KBM-7 (cell line): ENCODE data around the gene CARD8.

ENCODE experiments used
- DNase-seq: peaks from one replicate; pipeline ENCODE4 v3.0.0-alpha.2; 2015
- in situ Hi-C: fragments of 300-500 bp; cut with MboI; formaldehyde crosslinking; loops from 2 replicates; pipeline ENCODE4 v1.14.3; 2020; ENCODE audit warnings: low sequenced_read_pairs, low pct_unique_long_range_greater_than_20kb, mixed read lengths

Gene CARD8

DNA sequence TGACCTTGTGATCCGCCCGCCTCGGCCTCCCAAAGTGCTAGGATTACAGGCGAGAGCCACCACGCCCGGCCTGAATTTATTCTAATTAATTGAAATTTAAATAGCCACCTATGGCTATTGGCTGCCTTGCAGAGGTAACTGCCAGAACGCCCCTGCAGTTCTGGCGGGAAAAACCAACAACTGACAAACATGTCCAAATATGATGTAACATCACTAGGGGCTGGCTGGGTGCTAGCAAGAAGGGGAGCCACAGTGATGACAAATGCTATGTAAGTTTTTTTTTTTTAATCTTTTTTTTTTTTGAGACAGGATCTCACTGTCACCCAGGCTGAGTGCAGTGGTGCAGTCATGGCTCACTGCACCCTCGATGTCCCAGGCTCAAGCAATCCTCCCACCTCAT is 72.4 kb downstream of the CARD8 start:
- DNase-seq = no peak
- in situ Hi-C loops = no loop called here

DNA sequence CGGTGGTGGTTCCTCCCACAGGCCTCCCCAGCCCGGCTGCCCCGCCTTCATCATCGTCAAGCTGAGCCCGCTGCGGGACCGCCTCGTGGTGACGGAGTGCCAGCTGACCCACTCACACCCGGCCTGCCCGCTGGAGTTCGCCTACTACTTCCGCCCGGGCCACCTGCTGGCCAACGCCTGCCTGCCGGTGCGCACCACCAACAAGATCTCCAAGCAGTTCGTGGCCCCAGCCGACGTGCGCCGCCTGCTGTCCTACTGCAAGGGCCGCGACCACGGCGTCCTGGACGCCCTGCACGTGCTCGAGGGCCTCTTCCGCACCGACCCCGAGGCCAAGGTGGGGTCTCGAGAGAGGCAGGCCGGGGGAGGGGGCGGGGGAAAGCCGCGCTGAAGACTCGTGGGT is 73.3 kb downstream of the CARD8 start:
- DNase-seq = no peak
- in situ Hi-C loops = no loop called here

- in situ Hi-C loops = no loop called here
Measured at GRCh38 chr19:48181505-48181904, 74.2 kb downstream of the CARD8 start.

DNA sequence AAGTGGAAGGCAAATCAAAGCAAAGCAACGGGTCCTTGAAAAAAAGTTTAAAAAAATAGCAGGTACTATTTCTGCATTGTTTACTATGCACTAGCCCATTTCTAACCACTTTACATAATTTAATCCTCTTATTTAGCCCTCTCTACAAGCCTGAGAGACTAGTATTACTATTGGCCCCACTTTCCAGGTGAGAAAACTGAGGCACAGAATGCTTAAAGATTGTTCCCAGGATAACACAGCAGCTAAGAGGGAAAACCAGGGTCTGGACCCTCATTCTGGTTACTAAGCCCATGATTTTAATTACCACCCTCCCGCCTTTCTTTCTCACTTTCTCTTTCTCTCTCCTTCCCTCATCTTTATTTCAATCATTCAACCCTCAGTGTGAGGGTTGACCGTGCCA is 79.5 kb downstream of the CARD8 start:
- in situ Hi-C loops = no loop called here
- DNase-seq = no peak

More at GRCh38 chr19:48181505-48181904, 74.2 kb downstream of the CARD8 start:
- DNase-seq = no peak

GRCh38 chr19:48175578-48175977 is 80.1 kb downstream of the CARD8 start:
- in situ Hi-C loops = no loop called here
- DNase-seq = no peak

GRCh38 chr19:48174445-48175030 is 81.2 kb downstream of the CARD8 start:
- DNase-seq = no peak
- in situ Hi-C loops = no loop called here

DNA sequence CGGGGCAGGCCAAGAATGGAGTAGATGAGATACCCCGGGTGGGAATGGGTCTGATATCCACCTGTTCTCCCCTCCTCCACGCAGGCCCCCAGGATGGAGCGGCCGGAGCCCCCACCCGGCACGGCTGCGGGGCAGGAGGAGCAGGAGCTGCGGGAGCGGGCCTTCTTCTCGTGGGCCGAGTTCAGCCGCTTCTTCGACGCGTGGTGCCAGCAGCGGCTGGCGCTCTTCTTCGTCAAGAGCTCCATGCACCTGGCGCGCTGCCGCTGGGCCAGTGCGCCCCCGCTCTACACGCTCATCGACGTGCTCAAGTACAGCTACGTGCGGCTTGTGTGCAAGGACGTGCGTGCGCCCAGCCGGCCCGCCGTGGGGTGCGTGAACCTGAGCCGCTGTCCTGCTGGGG is 84.0 kb downstream of the CARD8 start:
- in situ Hi-C loops = no loop called here

DNA sequence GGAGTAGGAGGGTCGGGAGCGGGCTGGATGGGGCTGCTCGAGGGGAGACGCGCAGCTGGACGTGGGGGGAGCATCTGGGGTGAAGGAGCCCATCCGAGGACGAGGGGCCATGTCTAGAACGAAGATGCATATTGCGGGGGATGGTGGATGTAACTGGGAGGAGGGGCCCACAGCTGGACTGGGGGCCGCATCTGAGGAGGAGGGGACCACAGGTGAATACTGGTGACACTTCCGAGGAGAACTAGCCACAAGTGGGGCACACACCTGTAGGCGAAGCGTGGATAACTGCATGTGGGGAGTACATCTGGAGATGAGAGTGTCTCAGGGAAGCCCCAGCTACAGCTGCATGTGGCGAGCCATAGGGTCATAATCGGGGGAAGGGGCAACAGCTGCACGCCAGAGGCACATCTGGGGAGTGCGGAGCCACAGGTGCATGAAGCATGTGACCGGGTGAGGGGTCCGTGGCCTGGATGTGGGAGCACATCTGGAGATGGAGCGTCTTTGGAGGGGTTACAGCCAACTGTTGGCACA is 84.8 kb downstream of the CARD8 start:
- in situ Hi-C loops = no loop called here
- peak; percentile 22 for DNase-seq

More for the DNA sequence above, 84.0 kb downstream of the CARD8 start:
- DNase-seq = no peak

DNA sequence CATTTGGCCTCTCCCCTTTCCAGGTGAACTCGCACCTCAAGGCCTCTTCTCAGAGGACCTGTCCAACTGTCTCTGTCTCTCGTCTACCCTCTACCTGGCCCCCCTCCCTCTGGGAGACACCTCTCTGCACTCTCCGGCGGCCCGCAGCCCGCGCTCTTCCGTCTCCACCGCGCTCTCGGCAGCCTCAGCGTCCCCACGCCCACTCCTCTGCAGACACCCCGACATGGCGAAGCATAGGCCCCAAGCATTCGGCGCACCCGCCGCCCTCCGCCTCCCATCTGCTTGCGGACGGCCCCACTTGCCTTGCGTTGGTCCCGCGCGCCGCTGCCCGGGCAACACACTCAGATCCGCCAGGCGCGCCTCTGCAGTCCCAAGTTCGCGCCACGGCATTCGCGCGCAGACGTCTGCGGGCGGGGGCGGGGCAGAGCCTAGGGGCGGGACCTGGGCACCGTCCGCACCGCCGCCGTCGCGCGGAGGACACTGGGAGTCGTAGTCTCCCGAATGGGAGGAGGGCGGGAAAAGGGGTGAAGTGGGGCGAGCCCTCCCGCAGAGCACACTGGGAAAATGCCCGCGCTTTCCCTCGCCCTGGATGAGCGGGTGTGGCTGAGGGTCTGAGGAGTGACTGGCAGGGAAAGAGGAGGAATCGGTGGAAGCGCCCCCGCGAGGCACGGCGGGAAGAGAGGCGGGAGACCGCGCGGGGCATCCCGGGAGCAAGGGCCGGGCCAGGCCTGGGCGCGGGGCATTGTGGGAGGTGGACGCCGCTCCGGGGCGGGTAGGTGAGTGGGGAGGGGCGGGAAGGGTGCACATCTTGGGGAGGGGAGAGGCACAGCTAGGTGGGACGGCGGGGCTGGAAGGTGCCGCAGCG is 85.5 kb downstream of the CARD8 start, which contains the start of the genes LIG1 and ZSWIM9:
LIG1 (minus strand) TSS at position 406 of the 865 bp plus-strand sequence. CDS start 4,778 bp downstream, outside the sequence.
ZSWIM9 (plus strand) TSS at position 742 of the 865 bp plus-strand sequence. CDS start 1,123 bp downstream, outside the sequence.
- in situ Hi-C loops = no loop called here
- peak; percentile 97 for DNase-seq

- no peak for DNase-seq
- in situ Hi-C loops = no loop called here
Measured at GRCh38 chr19:48169578-48169938, 86.2 kb downstream of the CARD8 start.

- DNase-seq = no peak
- in situ Hi-C loops = no loop called here
Measured at GRCh38 chr19:48168689-48169088, 87.0 kb downstream of the CARD8 start.

DNA sequence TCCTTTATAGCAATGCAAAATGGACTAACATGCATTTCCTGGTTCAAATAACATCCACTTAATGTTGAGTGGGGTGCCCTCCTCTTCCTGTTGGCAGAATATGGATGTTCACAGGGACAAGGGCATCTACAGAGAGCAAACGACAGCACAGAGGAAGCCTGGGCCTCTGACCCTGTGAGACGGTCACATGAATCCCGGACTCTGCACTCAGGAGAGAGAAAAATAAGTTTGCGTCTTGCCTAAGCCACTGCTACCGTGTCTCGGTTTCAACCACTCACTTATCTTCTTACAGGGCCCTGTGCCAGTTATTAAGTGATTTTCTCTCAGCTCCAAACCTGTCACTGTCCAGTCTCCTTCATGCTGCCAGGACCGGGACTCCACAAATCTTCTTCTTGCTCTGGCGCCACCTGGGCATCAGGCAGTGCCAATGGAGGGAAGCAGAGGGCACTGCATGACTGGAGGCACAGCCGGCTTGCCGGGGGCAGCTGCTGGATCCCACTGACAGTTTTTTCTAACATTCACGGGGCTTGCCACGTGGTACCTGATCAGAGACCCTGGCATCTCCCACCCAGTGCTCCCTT is 97.4 kb downstream of the CARD8 start:
- in situ Hi-C loops = no loop called here
- no peak for DNase-seq
